ENCODE data around the gene BIN2. TPM values are rescaled to one million over a fixed set of nuclear protein-coding genes. Genes with fewer than 3 reads are reported as not detected.
"Not testable (repeated sequence)": the region's sequence is repeated elsewhere in the genome, so short reads cannot be mapped to it uniquely, and the experiment has no call there.

BIN2 gene
- total RNA-seq, 1 experiment from 2014 or later = not detected

DNA sequence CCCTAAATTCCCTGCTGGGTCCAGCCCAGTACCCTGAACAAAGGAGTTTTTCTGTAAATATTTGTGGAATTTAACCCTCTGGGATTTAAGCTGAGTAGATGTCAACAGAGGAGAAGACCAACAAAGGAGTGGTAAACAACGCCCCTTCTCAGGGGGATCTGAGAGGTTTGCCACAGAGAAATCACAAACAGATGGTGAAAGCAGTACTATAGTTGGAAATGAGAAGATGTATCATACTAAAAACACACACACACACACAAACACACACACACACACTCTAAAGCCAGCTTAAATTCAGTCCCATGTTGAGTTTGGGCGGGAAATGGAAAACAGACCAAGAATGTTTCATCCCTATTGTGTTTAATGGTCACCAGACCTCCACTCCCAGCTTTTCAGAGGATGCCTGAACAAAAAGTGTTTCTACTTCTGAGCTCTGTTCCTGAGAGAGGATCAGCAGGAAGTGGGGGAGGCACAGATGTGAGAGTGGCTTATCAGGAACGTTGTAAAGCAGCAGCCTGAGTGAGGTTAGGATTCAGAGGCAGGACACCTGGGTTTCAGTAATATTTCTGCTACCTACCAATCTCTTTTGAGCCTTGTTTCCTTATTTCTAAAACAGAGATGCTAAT, 3.2 kb downstream of the BIN2 start:
- BruUV-seq (replicated peaks) = no TSS peak
- CTCF ChIA-PET = interaction anchor here (0.6 kb wide), 1 partner anchor 9 kb away, joined by 4 read pairs; no protein-coding TSS in a partner anchor
- Histone ChIP-seq H3K4me2 (no peak overlapping the region), H3K9me2 (ENCODE audit: insufficient read depth) (no peaks in the 10 kb centered on the region), H3K36me3 (ENCODE audit: low read depth) (no peaks in the 10 kb centered on the region), H3K27me3 (ENCODE audit: insufficient read depth, low read depth) (no peaks in the 10 kb centered on the region), H3K9me3 (ENCODE audit: insufficient read depth, low read depth) (no peaks in the 10 kb centered on the region), H3F3A (ENCODE audit: insufficient read depth, low read depth) (peaks cover 32% of the 10 kb centered on the region), H2AFZ (no peak overlapping the region), H3K27ac (no peak overlapping the region), H4K20me1 (ENCODE audit: insufficient read depth) (no peaks in the 10 kb centered on the region), H3K79me2 (ENCODE audit: low read depth) (no peaks in the 10 kb centered on the region), H3K4me1 (replicated peaks; ENCODE audit: insufficient read depth) (peaks cover 70% of the 10 kb centered on the region), H3K4me3 (no peak overlapping the region)
- DNase-seq = no peak
- POLR2A ChIA-PET (ENCODE audit: unreplicated experiment) = interaction anchor here (0.5 kb wide), 1 partner anchor 51 kb away, joined by 4 read pairs; no protein-coding TSS in a partner anchor
- TF ChIP-seq, protein P1, sequence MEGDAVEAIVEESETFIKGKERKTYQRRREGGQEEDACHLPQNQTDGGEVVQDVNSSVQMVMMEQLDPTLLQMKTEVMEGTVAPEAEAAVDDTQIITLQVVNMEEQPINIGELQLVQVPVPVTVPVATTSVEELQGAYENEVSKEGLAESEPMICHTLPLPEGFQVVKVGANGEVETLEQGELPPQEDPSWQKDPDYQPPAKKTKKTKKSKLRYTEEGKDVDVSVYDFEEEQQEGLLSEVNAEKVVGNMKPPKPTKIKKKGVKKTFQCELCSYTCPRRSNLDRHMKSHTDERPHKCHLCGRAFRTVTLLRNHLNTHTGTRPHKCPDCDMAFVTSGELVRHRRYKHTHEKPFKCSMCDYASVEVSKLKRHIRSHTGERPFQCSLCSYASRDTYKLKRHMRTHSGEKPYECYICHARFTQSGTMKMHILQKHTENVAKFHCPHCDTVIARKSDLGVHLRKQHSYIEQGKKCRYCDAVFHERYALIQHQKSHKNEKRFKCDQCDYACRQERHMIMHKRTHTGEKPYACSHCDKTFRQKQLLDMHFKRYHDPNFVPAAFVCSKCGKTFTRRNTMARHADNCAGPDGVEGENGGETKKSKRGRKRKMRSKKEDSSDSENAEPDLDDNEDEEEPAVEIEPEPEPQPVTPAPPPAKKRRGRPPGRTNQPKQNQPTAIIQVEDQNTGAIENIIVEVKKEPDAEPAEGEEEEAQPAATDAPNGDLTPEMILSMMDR (conservative IDR thresholded peaks at IDR 0.05) = no peak
- no peak for TF ChIP-seq EZH2 (IDR thresholded peaks at IDR 0.05; ENCODE audit: low read depth)
- intact Hi-C loops (cut with micrococcal nuclease; ENCODE audit: unreplicated experiment) = no loop called here

GRCh38 chr12:51320311-51320694, 3.7 kb downstream of the BIN2 start:
- H3K27ac ChIP-seq = no peak overlapping the region
- no peak for TF ChIP-seq EZH2 (IDR thresholded peaks at IDR 0.05; ENCODE audit: low read depth)
- TF ChIP-seq, protein P1 (conservative IDR thresholded peaks at IDR 0.05) = no peak
- no peaks in the 10 kb centered on the region for H3K9me3 ChIP-seq (ENCODE audit: insufficient read depth, low read depth)
- peaks cover 34% of the 10 kb centered on the region for H3F3A ChIP-seq (ENCODE audit: insufficient read depth, low read depth)
- no peaks in the 10 kb centered on the region for H4K20me1 ChIP-seq (ENCODE audit: insufficient read depth)
- no peak for DNase-seq
- H3K27me3 ChIP-seq (ENCODE audit: insufficient read depth, low read depth) = no peaks in the 10 kb centered on the region
- CTCF ChIA-PET = interaction anchor here (0.6 kb wide), 1 partner anchor 10 kb away, joined by 4 read pairs; no protein-coding TSS in a partner anchor
- intact Hi-C loops (cut with micrococcal nuclease; ENCODE audit: unreplicated experiment) = no loop called here
- H3K79me2 ChIP-seq (ENCODE audit: low read depth) = no peaks in the 10 kb centered on the region
- BruUV-seq (replicated peaks) = no TSS peak
- peaks cover 65% of the 10 kb centered on the region for H3K4me1 ChIP-seq (replicated peaks; ENCODE audit: insufficient read depth)
- H3K4me3 ChIP-seq = no peak overlapping the region
- no peak overlapping the region for H3K4me2 ChIP-seq
- POLR2A ChIA-PET (ENCODE audit: unreplicated experiment) = interaction anchor here (0.5 kb wide), 2 partner anchors 50 to 51 kb away, joined by 4 read pairs; no protein-coding TSS in a partner anchor
- no peaks in the 10 kb centered on the region for H3K9me2 ChIP-seq (ENCODE audit: insufficient read depth)
- H3K36me3 ChIP-seq (ENCODE audit: low read depth) = no peaks in the 10 kb centered on the region
- H2AFZ ChIP-seq = no peak overlapping the region

DNA sequence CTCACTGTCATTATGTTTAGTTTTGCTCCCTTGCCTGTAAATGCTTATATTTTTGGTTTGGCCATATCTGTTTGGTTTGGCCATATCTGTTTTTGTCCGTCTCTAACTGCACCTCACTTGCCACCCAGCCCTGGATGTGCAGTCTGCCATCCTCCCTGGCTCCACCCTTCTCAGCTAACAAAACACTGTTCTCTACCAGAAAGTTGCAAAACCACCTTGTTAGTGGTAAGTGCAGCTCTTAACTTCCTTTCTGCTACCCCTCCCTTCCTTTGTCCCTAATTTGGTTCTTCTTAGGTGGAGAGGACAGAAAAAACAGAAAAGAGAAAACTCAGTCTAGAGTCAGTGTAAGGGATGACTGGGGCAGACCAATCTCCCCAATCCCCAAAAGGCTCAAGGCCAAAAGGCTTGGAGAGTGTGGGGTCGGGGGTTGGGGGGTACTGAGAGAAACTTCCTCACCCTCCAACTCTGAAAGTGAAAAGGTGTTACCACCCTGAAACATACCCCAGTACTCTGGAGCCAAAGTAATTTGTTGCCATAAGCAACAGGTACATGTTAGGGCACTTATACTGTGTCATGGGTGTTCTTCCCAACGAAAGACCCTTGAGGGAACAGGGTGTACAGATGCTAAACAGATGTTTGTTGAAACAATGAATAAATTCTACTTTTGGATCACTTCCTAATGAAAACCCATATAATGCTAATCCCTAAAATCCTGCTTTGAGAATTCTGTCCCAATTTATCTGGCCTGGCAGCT, 5.0 kb downstream of the BIN2 start:
- Histone ChIP-seq H3K4me2 (peak overlapping the region; percentile 37), H3K9me3 (ENCODE audit: insufficient read depth, low read depth) (no peaks in the 10 kb centered on the region), H4K20me1 (ENCODE audit: insufficient read depth) (no peaks in the 10 kb centered on the region), H3K36me3 (ENCODE audit: low read depth) (no peaks in the 10 kb centered on the region), H3K4me3 (no peak overlapping the region), H3K27me3 (ENCODE audit: insufficient read depth, low read depth) (no peaks in the 10 kb centered on the region), H2AFZ (no peak overlapping the region), H3K27ac (no peak overlapping the region), H3F3A (ENCODE audit: insufficient read depth, low read depth) (peaks cover 25% of the 10 kb centered on the region; the same call in 1 of the 2 replicates), H3K4me1 (replicated peaks; ENCODE audit: insufficient read depth) (peaks cover 53% of the 10 kb centered on the region), H3K79me2 (ENCODE audit: low read depth) (no peaks in the 10 kb centered on the region), H3K9me2 (ENCODE audit: insufficient read depth) (no peaks in the 10 kb centered on the region)
- CTCF ChIA-PET = interaction anchor here (2.0 kb wide), 1 partner anchor 22 kb away, joined by 13 read pairs; no protein-coding TSS in a partner anchor
- no TSS peak for BruUV-seq (replicated peaks)
- DNase-seq = no peak
- TF ChIP-seq, protein P1 (conservative IDR thresholded peaks at IDR 0.05) = no peak
- TF ChIP-seq EZH2 (IDR thresholded peaks at IDR 0.05; ENCODE audit: low read depth) = no peak
- intact Hi-C loops (cut with micrococcal nuclease; ENCODE audit: unreplicated experiment) = no loop called here
- POLR2A ChIA-PET (ENCODE audit: unreplicated experiment) = interaction anchor here (0.7 to 1.4 kb wide), 2 partner anchors 8 to 11 kb away, joined by 4 to 12 read pairs; no protein-coding TSS in a partner anchor

DNA sequence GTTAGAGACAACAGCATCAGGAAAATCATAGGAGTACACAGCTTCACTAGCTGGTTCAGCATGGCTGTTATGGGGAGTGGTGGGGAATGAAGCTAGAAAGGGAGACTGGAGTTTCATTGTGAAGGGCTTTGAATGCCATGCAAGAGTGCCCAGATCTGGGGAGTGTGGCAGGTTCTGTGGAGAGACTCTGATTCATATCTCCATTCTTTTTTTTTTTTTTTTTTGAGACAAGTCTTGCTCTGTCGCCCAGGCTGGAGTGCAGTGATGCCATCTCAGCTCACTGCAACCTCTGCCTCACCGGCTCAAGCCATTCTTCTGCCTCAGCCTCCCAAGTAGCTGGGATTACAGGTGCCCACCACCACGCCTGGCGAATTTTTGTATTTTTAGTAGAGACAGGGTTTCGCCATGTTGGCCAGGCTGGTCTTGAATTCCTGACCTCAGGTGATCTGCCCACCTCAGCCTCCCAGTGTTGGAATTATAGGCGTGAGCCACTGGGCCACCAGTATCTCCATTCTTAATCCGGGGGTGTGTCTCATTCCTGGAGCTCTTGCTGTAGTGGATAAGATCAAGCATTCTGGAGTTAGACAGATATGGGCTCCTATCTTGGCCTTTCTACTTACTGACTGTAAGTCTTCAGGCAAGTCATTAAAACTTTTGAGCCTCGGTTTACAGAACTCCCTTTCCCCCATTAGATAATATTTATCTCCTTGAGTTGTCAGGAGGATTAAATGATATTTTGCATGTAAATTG, 5.7 kb downstream of the BIN2 start:
- H3K4me1 ChIP-seq (replicated peaks; ENCODE audit: insufficient read depth) = peaks cover 52% of the 10 kb centered on the region
- ChIA-PET POLR2A (ENCODE audit: unreplicated experiment) (interaction anchor here (0.7 to 1.4 kb wide), 2 partner anchors 9 to 10 kb away, joined by 4 to 12 read pairs; no protein-coding TSS in a partner anchor), CTCF (interaction anchor here (2.0 kb wide), 1 partner anchor 23 kb away, joined by 13 read pairs; no protein-coding TSS in a partner anchor)
- H2AFZ ChIP-seq; H3K27me3 ChIP-seq (ENCODE audit: insufficient read depth, low read depth); H4K20me1 ChIP-seq (ENCODE audit: insufficient read depth); intact Hi-C loops (cut with micrococcal nuclease; ENCODE audit: unreplicated experiment); H3K27ac ChIP-seq; H3K9me2 ChIP-seq (ENCODE audit: insufficient read depth); BruUV-seq (replicated peaks); H3K79me2 ChIP-seq (ENCODE audit: low read depth); H3K4me3 ChIP-seq; H3K9me3 ChIP-seq (ENCODE audit: insufficient read depth, low read depth); H3K36me3 ChIP-seq (ENCODE audit: low read depth): not testable (repeated sequence)
- H3F3A ChIP-seq (ENCODE audit: insufficient read depth, low read depth) = peaks cover 25% of the 10 kb centered on the region; the same call in 1 of the 2 replicates
- peak; percentile 31 to 40 for DNase-seq
- H3K4me2 ChIP-seq = peak overlapping the region; percentile 37; the same call in 1 of the 2 replicates

Data from PC-9 (cell line).